K562 (cell line): ENCODE results near the gene JPH3. TPM values are rescaled to one million over a fixed set of nuclear protein-coding genes. Genes with fewer than 3 reads are reported as not detected.

Experiments
- ATAC-seq: fragments of 200-7000 bp; cut with Tn5 transposase; 3 replicates; pipeline ENCODE4 v1.9.1; 2020; ENCODE audit warnings: moderate library complexity
- BruUV-seq: library from RNA; stranded (reverse); fragments of 400-500 nt; replicated peaks from 2 replicates; lab custom pipeline; 2021; lab: Mats Ljungman, UMichigan
- CTCF ChIA-PET: fragments of 300-600 bp; formaldehyde crosslinking; extraction: SDS; loops from one replicate; lab custom pipeline; 2021; ENCODE audit warnings: low intra/inter-chr PET ratio; lab: Yijun Ruan, JAX
- POLR2A ChIA-PET: fragments of 300-600, 350-650 bp; sonication (Branson Sonifier 250); formaldehyde crosslinking; extraction: SDS; loops from one replicate; lab custom pipeline; 2021; ENCODE audit warnings: antibody characterized with exemption, inconsistent platforms; lab: Yijun Ruan, JAX
- DNase-seq, 4 experiments: peaks; one replicate each; pipeline versions ENCODE4 v3.0.0 to v3.0.0-alpha.2; 2011 to 2018; ENCODE audit warnings: low spot score in 3 of 4, mixed read lengths in 3 of 4; ENCODE audit errors: extremely low read depth in 1 of 4
- FAIRE-seq: peaks from 2 replicates; lab custom pipeline; 2011; peaks lifted over from hg19 to GRCh38; lab: Jason Lieb, UNC
- H2AFZ ChIP-seq: 2 replicates; pipeline ENCODE4 v1.6.0; 2011; ENCODE audit warnings: low read depth, low read length, control low read depth, inconsistent platforms
- H3K27ac ChIP-seq: fragments of 200-600 bp; 3 replicates; pipeline ENCODE4 v1.8.0; 2011; ENCODE audit warnings: low read depth, mild to moderate bottlenecking, control low read depth, inconsistent platforms, low read length, moderate library complexity, mixed read lengths; ENCODE audit errors: extremely low read depth
- H3K27me3 ChIP-seq, 2 experiments: fragments of 300-600 bp in 1 of 2; 2 replicates in 1 of 2; 3 replicates in 1 of 2; pipeline versions ENCODE4 v1.6.0 to v1.8.0; 2011; ENCODE audit warnings: inconsistent platforms in 2 of 2, low read length in 2 of 2, mild to moderate bottlenecking in 1 of 2, mixed read lengths in 1 of 2, moderate library complexity in 1 of 2; ENCODE audit not compliant: control insufficient read depth in 2 of 2, insufficient read depth in 2 of 2
- H3K36me3 ChIP-seq: fragments of 300-600 bp; 3 replicates; pipeline ENCODE4 v1.8.0; 2011; ENCODE audit warnings: mild to moderate bottlenecking, low read length, inconsistent platforms; ENCODE audit not compliant: control insufficient read depth, insufficient read depth
- H3K4me1 ChIP-seq, 2 experiments: fragments of 200-600 bp in 1 of 2; replicated peaks in 1 of 2; 2 replicates in 1 of 2; 3 replicates in 1 of 2; pipeline versions ENCODE4 v1.5.1 to v1.8.0; 2011; ENCODE audit warnings: inconsistent platforms in 2 of 2, low read length in 2 of 2, mild to moderate bottlenecking in 1 of 2, mixed read lengths in 1 of 2, moderate library complexity in 1 of 2; ENCODE audit not compliant: control insufficient read depth in 2 of 2, insufficient read depth in 2 of 2
- H3K4me2 ChIP-seq: 2 replicates; pipeline ENCODE4 v1.6.1; 2011; ENCODE audit warnings: low read length, control low read depth, inconsistent platforms, mixed read lengths; ENCODE audit not compliant: insufficient read depth
- H3K4me3 ChIP-seq: fragments of 200-600 bp; sonication (generic), shearing (Covaris generic); 2 replicates; pipeline ENCODE4 v1.5.1; 2016; ENCODE audit warnings: control low read depth, inconsistent platforms
- H3K79me2 ChIP-seq: fragments of 200-600 bp; 3 replicates; pipeline ENCODE4 v1.8.0; 2011; ENCODE audit warnings: low read length, inconsistent platforms; ENCODE audit not compliant: control insufficient read depth, insufficient read depth
- H3K9ac ChIP-seq, 2 experiments: 2 replicates each; pipeline versions ENCODE4 v1.6.0 to v1.6.1; 2011; ENCODE audit warnings: low read depth in 2 of 2, low read length in 2 of 2, control low read depth in 1 of 2, inconsistent platforms in 1 of 2, mild to moderate bottlenecking in 1 of 2, mixed read lengths in 1 of 2; ENCODE audit not compliant: insufficient read depth in 1 of 2
- H3K9me1 ChIP-seq: one replicate; pipeline ENCODE4 v1.6.0; 2011; ENCODE audit warnings: inconsistent platforms, mild to moderate bottlenecking, low read length, moderate library complexity; ENCODE audit not compliant: control insufficient read depth, insufficient read depth
- H3K9me3 ChIP-seq: replicated peaks from 2 replicates; pipeline ENCODE4 v1.5.1; 2011; ENCODE audit warnings: low read depth, low read length, inconsistent platforms; ENCODE audit not compliant: control insufficient read depth, insufficient read depth
- H4K20me1 ChIP-seq: replicated peaks from 2 replicates; pipeline ENCODE4 v1.6.1; 2011; ENCODE audit warnings: low read length, inconsistent platforms, mixed read lengths; ENCODE audit not compliant: control insufficient read depth, insufficient read depth
- EZH2 ChIP-seq: IDR thresholded peaks from 2 replicates; pipeline ENCODE4 v1.6.1; 2012; ENCODE audit warnings: low read depth, mild to moderate bottlenecking, inconsistent platforms, low read length, borderline replicate concordance
- TCF7L2 ChIP-seq: fragments of 150-350 bp; IDR thresholded peaks from 2 replicates; pipeline ENCODE4 v1.6.1; 2016; ENCODE audit warnings: low read depth, mild to moderate bottlenecking, low read length, moderate library complexity
- WGBS: fragments of 100-300 bp; shearing (Covaris generic); methylation state at CpG from one replicate; pipeline ENCODE4 v1.1.6; 2016; ENCODE audit warnings: low coverage, mixed read lengths; ENCODE audit not compliant: insufficient coverage; ENCODE audit errors: missing lambda C conversion rate; 5-methylcytosine and 5-hydroxymethylcytosine counted together
- in situ Hi-C: fragments of 300-500 bp; cut with MboI; formaldehyde crosslinking; loops from 4 replicates; pipeline ENCODE4 v1.15.0; 2018; ENCODE audit warnings: inconsistent platforms, mixed read lengths
- intact Hi-C: fragments of 100-400 bp; cut with micrococcal nuclease; formaldehyde crosslinking; loops from 2 replicates; pipeline ENCODE4 v1.14.2; 2022
- polyA plus RNA-seq, 8 experiments: library from polyadenylated mRNA; depleted of rRNA in 4 of 8; stranded (reverse) in 5 of 8; unstranded in 3 of 8; fragments of >200 nt; fragmentation: Nextera tagmentation in 2 of 8; fragmentation: Illumina TruSeq in 1 of 8; extraction: Ambion mirVana in 2 of 8; extraction: Trizol in 1 of 8; gene quantifications; 2 replicates each; pipeline versions ENCODE4 v1.2.1 to v1.2.3, GENCODE V29; 2011 to 2014; ENCODE audit warnings: inconsistent platforms in 1 of 8, missing spikeins in 1 of 8
- total RNA-seq, 7 experiments: library from RNA; depleted of rRNA in 6 of 7; stranded (reverse); fragments of >200 nt in 6 of 7; fragmentation: Illumina TruSeq in 2 of 7; extraction: Trizol in 2 of 7; gene quantifications; 2 replicates each; pipeline versions ENCODE4 v1.2.1 to v1.2.3, GENCODE V29; 2011 to 2021; ENCODE audit warnings: low replicate concordance in 1 of 7

JPH3 gene
- total and polyA plus RNA-seq, 9 of the 15 experiments (the other 6 are each of a cell fraction or from before 2014, with no cell fraction given): 0.01 TPM; not detected in 8

GRCh38 chr16:87602821-87603683, 744 bp downstream of the JPH3 start:
- Histone ChIP-seq H3K4me2 (no peak overlapping the region), H3K4me3 (no peak overlapping the region)
- TF ChIP-seq EZH2 (0 out of 2 replicates have a peak, but pooled peaks have one; percentile 32), TCF7L2 (no peak)

More at GRCh38 chr16:87602821-87603683, 744 bp downstream of the JPH3 start:
- DNase-seq (peak in 1 of 4 experiments; percentile 43), ATAC-seq (no peak), FAIRE-seq (no peak)
- Histone ChIP-seq H3K27ac (no peak overlapping the region), H4K20me1 (peaks cover 15% of the 10 kb centered on the region; the same call in 1 of the 2 replicates), H3K36me3 (no peaks in the 10 kb centered on the region), H3K9me1 (no peaks in the 10 kb centered on the region), H3K27me3 (peaks cover 45 to 80% of the 10 kb centered on the region in 2 experiments; a peak in 4 of 5 replicates), H2AFZ (no peak overlapping the region), H3K79me2 (no peaks in the 10 kb centered on the region), H3K9me3 (no peaks in the 10 kb centered on the region), H3K4me1 (peaks cover 0 to 17% of the 10 kb centered on the region in 2 experiments; a peak in 2 of 5 replicates), H3K9ac (no peak overlapping the region)
- no TSS peak for BruUV-seq
- intact Hi-C loops: no loop called here
- POLR2A ChIA-PET: no interaction called here
- 16% methylated on average over 60 of the region's 97 CpGs for WGBS
- CTCF ChIA-PET: no interaction called here
- in situ Hi-C loops: no loop called here
